ENCODE data around the gene SLC18A3.

Gene SLC18A3

DNA sequence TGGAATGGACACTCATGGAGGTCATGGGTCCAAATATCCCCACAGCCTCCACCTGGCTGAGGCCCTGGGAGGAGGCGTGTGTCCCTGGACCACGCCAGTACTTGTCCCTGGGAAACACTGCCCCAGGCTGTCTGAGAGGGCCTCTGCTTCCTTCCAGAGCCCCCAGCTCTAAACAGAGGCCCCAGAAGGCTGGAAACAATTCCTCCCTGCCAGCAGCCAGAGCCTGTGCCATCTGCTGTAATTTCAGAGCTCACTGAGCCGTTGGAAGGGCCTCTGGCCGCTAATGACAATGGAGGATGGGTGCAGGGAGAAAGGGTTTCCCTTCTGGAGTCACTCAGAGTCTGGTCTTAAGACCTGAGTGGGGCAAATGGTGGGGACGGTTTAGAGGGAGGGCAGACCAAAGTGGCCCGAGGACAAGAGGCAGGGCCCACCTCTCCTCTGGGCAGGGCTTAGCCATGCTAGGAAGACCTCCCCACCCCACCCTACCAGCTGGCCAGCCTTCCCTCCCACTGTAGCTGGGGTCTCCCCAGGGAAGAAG, 10.8 kb downstream of the SLC18A3 start:
- no peak overlapping the region for H3K4me3 ChIP-seq (ENCODE audit: low read depth in 1 of 2, low read length in 1 of 2)
- H3K27ac ChIP-seq, result no peak overlapping the region
- no peaks in the 10 kb centered on the region for H3K4me1 ChIP-seq (ENCODE audit: control insufficient read depth in 1 of 2, insufficient read depth in 1 of 2, low read depth in 1 of 2, low read length in 1 of 2)
- H3K9me3 ChIP-seq, result no peaks in the 10 kb centered on the region
- H3K27me3 ChIP-seq, result peaks cover 86% of the 10 kb centered on the region
- TF ChIP-seq, protein P1, sequence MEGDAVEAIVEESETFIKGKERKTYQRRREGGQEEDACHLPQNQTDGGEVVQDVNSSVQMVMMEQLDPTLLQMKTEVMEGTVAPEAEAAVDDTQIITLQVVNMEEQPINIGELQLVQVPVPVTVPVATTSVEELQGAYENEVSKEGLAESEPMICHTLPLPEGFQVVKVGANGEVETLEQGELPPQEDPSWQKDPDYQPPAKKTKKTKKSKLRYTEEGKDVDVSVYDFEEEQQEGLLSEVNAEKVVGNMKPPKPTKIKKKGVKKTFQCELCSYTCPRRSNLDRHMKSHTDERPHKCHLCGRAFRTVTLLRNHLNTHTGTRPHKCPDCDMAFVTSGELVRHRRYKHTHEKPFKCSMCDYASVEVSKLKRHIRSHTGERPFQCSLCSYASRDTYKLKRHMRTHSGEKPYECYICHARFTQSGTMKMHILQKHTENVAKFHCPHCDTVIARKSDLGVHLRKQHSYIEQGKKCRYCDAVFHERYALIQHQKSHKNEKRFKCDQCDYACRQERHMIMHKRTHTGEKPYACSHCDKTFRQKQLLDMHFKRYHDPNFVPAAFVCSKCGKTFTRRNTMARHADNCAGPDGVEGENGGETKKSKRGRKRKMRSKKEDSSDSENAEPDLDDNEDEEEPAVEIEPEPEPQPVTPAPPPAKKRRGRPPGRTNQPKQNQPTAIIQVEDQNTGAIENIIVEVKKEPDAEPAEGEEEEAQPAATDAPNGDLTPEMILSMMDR (IDR thresholded peaks at IDR 0.05), result no peak
- H3K36me3 ChIP-seq, result no peaks in the 10 kb centered on the region

DNA sequence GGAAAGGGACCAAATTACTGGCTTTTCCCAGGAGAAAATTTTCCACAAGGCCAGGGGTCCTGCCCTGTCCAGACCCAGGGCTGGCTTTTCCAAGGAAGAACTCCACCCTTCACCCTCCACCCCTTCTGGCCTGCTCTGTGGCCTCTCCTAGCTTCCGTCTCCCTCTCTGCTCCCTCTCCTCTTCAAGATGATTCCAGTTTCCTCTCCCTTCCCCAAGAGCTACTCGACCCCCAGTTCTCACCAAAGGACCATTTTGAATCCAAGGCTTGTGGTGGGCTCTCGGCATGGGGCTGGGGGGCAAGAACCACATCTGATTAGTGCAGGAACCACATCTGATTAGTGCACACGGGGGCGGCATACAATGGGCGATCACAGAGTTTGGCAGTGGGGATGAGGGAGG, 11.5 kb downstream of the SLC18A3 start:
- Histone ChIP-seq H3K27me3 (peaks cover 80% of the 10 kb centered on the region), H3K36me3 (no peaks in the 10 kb centered on the region), H3K9me3 (no peaks in the 10 kb centered on the region), H3K27ac (no peak overlapping the region), H3K4me1 (ENCODE audit: control insufficient read depth in 1 of 2, insufficient read depth in 1 of 2, low read depth in 1 of 2, low read length in 1 of 2) (no peaks in the 10 kb centered on the region), H3K4me3 (ENCODE audit: low read depth in 1 of 2, low read length in 1 of 2) (no peak overlapping the region)
- TF ChIP-seq, protein P1 (IDR thresholded peaks at IDR 0.05), result no peak

DNA sequence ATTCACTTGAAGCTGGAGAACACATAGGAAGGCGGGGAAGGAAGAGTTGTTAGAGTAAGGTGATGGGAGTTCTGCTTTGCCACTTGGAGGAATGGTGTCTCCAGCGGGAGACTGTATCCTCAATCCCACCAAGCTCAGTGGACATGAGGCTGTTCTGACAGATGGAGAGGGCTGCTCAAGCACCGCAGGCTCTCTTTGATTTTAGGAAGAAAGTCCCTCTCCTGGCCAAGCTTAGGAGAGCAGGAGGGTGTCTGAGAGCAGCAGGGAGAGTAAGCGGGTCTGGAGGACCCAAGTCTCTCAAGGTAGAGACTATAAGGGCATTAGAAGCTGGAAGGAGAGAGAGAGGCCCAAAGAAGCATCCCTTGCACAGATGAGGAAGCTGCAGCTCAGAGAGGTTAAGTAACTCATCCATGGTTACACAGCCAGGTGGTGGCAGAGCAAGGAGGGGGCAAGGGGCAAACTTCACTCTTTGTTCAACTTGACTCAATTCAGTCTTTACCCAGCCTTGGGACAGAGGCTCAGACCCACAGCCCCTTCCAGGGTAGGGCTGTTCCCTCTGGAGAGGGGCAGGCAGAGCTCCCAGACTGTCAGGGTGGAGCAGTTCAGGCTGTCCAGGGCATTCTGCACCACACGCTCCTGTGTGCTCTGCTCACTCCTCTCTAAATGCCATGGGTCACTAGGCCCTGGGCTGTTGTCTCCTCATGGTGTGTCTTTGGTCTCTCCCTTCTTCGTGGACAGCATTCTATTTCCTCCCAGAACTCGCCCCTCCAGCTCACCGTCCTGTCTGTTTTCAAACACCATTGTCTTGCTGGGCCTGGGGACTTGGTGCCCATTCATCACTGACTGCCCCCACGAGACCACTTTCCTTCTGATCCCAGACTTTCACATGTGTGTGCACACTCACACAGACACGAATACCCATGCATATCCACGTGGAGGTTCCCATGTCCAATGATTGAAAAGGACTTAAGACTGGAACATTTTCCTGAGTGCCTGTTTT, 12.6 kb downstream of the SLC18A3 start:
- Histone ChIP-seq H3K36me3 (no peaks in the 10 kb centered on the region), H3K4me3 (ENCODE audit: low read depth in 1 of 2, low read length in 1 of 2) (no peak overlapping the region), H3K27me3 (peaks cover 68% of the 10 kb centered on the region), H3K4me1 (ENCODE audit: control insufficient read depth in 1 of 2, insufficient read depth in 1 of 2, low read depth in 1 of 2, low read length in 1 of 2) (no peaks in the 10 kb centered on the region), H3K27ac (no peak overlapping the region), H3K9me3 (no peaks in the 10 kb centered on the region)
- TF ChIP-seq, protein P1 (IDR thresholded peaks at IDR 0.05), result no peak

DNA sequence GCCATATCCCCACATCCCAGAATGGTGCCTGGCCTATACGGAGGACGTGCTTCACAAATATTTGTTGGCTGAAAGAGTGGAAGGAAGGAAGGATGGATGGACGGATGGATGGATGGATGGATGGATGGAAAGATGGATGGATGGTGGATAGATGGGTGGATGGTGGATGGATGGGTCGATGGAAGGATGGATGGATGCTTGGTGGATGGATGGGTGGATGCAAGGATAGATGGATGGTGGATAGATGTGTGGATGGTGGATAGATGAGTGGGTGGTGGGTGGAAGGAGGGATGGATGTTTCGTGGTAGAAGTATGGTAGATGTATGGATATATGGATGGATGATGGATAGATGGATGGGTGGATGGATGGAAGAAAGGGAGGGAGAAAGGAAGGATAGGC, 14.5 kb downstream of the SLC18A3 start:
- TF ChIP-seq, protein P1 (IDR thresholded peaks at IDR 0.05), result no peak
- H3K4me3 ChIP-seq (ENCODE audit: low read depth in 1 of 2, low read length in 1 of 2), result no peak overlapping the region
- H3K27me3 ChIP-seq, result peaks cover 55% of the 10 kb centered on the region
- H3K9me3 ChIP-seq, result no peaks in the 10 kb centered on the region
- H3K27ac ChIP-seq, result no peak overlapping the region
- H3K36me3 ChIP-seq, result no peaks in the 10 kb centered on the region
- H3K4me1 ChIP-seq (ENCODE audit: control insufficient read depth in 1 of 2, insufficient read depth in 1 of 2, low read depth in 1 of 2, low read length in 1 of 2), result no peaks in the 10 kb centered on the region

DNA sequence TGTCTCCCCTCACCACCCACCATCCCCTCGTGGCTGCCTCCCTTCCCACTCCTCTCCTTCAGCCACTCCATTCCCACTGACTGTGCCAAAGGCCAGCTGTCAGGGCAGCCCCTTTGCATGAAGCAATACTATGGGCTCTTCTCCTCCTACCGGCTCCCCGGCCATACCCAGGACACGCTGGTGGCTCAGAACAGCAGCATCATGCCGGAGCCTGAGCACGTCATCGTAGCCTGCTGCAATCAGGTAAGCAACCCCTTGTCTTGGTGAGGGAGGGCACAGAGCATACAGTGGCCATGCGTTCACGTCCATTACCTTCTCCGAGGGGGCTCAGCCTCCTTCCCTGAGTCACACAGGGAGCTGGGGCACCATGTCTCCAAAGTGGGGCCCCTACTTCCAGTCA, 15.3 kb downstream of the SLC18A3 start:
- peaks cover 54% of the 10 kb centered on the region for H3K27me3 ChIP-seq
- TF ChIP-seq, protein P1 (IDR thresholded peaks at IDR 0.05), result no peak
- H3K4me3 ChIP-seq (ENCODE audit: low read depth in 1 of 2, low read length in 1 of 2), result no peak overlapping the region

More for the DNA sequence above, 15.3 kb downstream of the SLC18A3 start:
- H3K36me3 ChIP-seq, result no peaks in the 10 kb centered on the region
- H3K4me1 ChIP-seq (ENCODE audit: control insufficient read depth in 1 of 2, insufficient read depth in 1 of 2, low read depth in 1 of 2, low read length in 1 of 2), result no peaks in the 10 kb centered on the region
- no peaks in the 10 kb centered on the region for H3K9me3 ChIP-seq
- H3K27ac ChIP-seq, result no peak overlapping the region

All from neutrophil (primary cell).